GM19035 (cell line): ENCODE data around the gene NANOS2.

ENCODE experiments used
- ATAC-seq: cut with Tn5 transposase; IDR thresholded peaks from one replicate; pipeline ENCODE4 v1.9.1; 2021; ENCODE audit not compliant: unreplicated experiment

The NANOS2 gene

GRCh38 chr19:45929247-45929646 is 14.7 kb upstream of the NANOS2 start:
- ATAC-seq, result no peak

- peak; percentile 79 for ATAC-seq
These were observed 13.1 kb upstream of the NANOS2 start for GRCh38 chr19:45927565-45928261.

- no peak for ATAC-seq
These were observed 10.4 kb upstream of the NANOS2 start for GRCh38 chr19:45924891-45925447.

- no peak for ATAC-seq
These were observed 7.7 kb upstream of the NANOS2 start for GRCh38 chr19:45922281-45922680.

- no peak for ATAC-seq
These were observed 5.9 kb upstream of the NANOS2 start for GRCh38 chr19:45920458-45920857.

- ATAC-seq, result no peak
These were observed 5.1 kb upstream of the NANOS2 start for GRCh38 chr19:45919678-45920077.

GRCh38 chr19:45918721-45919120 is 4.1 kb upstream of the NANOS2 start:
- ATAC-seq, result no peak

GRCh38 chr19:45917421-45918091 is 3.0 kb upstream of the NANOS2 start:
- no peak for ATAC-seq

- ATAC-seq, result no peak
These were observed 3.3 kb downstream of the NANOS2 start for GRCh38 chr19:45911291-45911690.

- no peak for ATAC-seq
These were observed 5.6 kb downstream of the NANOS2 start for GRCh38 chr19:45908956-45909355.

- no peak for ATAC-seq
These were observed 8.4 kb downstream of the NANOS2 start for GRCh38 chr19:45906221-45906620.

- no peak for ATAC-seq
These were observed 9.6 kb downstream of the NANOS2 start for GRCh38 chr19:45905011-45905410.

GRCh38 chr19:45902651-45903625 is 11.6 kb downstream of the NANOS2 start:
- ATAC-seq, result peak; percentile 90

GRCh38 chr19:45901912-45902650 is 12.5 kb downstream of the NANOS2 start, which contains the start of gene MYPOP:
Gene MYPOP (minus strand): TSS chr19:45902613. CDS start chr19:45901773, 840 bp downstream.
- no peak for ATAC-seq

GRCh38 chr19:45901432-45901911 is 13.1 kb downstream of the NANOS2 start:
- ATAC-seq, result no peak

GRCh38 chr19:45900738-45901431 is 13.7 kb downstream of the NANOS2 start:
- ATAC-seq, result no peak

- no peak for ATAC-seq
These were observed 14.5 kb downstream of the NANOS2 start for GRCh38 chr19:45899919-45900589.

- ATAC-seq, result no peak
These were observed 15.3 kb downstream of the NANOS2 start for GRCh38 chr19:45899253-45899652.

- no peak for ATAC-seq
These were observed 17.2 kb downstream of the NANOS2 start for GRCh38 chr19:45897261-45897812.
